ENCODE data around the gene EPX.

DNA sequence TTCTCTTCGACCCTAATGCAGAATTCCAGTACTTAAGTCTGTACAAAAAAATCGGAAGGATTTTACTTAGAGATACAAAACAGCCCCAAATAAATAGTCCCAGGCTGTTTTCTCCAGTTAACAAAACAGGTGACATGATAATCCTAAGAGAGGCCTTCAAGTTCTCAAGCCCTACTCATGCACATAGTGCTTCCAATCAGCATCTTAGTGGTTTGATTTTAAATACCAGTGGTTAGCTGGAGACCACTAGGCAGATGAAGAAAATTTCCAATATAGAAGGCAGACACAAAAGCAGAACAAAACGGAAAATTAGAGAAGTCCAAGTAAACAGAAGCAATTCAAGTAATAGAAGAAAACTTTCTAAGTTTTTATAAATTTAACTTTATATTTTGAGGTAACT lies 31.0 kb upstream of the EPX start:
- TF ChIP-seq CTCF (conservative IDR thresholded peaks at IDR 0.05 in 1 of 2, IDR thresholded peaks at IDR 0.05 in 1 of 2; ENCODE audit: extremely low read depth in 1 of 2, insufficient read depth in 1 of 2, low read depth in 1 of 2, low read length in 2 of 2) (no peak), EZH2 (IDR thresholded peaks at IDR 0.05; ENCODE audit: borderline replicate concordance, low read length) (no peak)
